ENCODE data around the gene GIPC3. TPM values are rescaled to one million over a fixed set of nuclear protein-coding genes. Genes with fewer than 3 reads are reported as not detected.
"Not testable (repeated sequence)": the region's sequence is repeated elsewhere in the genome, so short reads cannot be mapped to it uniquely, and the experiment has no call there.

The GIPC3 gene
- total RNA-seq, 6 donors from 2014 or later, result 0.91 to 5.2 (median 1.4) TPM

DNA sequence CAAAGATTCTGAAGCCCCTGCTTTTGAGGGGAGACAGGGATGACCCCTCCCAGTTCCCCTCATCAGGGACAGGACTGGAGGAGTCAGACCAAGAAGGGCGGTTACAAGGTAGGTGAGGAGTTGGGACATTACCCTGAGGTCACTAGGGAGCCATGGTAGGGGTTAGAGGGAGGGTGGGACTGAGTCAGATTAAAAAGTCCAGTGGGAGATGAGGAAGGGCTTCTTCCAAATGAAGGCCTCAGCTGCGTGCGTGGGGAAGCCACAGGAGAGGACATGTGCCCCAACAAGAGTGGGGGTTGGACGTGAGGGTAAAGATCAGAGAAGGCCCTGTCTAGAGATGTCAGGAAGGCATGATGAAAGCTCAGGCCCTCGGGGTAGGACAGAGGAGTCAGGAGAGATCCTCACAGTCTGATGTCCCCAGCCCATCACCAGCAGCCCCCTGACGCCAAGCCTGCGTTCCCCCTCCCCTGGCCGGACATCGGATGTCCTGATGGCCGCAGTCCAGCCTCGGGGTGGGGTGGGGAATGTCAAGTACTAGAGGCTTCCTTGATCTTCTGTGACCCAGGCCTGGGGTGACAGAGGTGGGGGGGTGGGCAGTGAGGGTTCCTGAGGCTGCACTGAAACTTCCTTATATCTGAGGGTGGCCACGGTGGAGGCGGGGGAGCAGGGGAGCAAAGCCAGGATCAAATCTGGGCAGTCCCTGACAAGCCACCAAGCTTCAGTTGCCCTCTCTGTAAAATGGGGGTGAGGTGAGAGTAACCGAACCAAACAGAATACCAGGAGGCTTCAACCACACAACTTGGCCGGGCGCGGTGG is 21.4 kb upstream of the GIPC3 start:
- no peak overlapping the region for H3K4me3 ChIP-seq
- DNase-seq (no peak), ATAC-seq (ENCODE audit: low FRiP score in 2 of 2) (no peak)
- peak overlapping the region in 1 of 4 donors; percentile 46 for H3K27ac ChIP-seq
- TF ChIP-seq POLR2AphosphoS5 (IDR thresholded peaks at IDR 0.05) (no peak), CTCF (IDR thresholded peaks at IDR 0.05) (no peak), EP300 (IDR thresholded peaks at IDR 0.05) (no peak), POLR2A (IDR thresholded peaks at IDR 0.05) (no peak)
- H3K9me3 ChIP-seq, result no peaks in the 10 kb centered on the region
- H3K4me1 ChIP-seq, result no peaks in the 10 kb centered on the region
- 65 to 72% methylated on average over 12 to 17 of the region's 17 CpGs for WGBS, 2 donors
- H3K27me3 ChIP-seq, result no peaks in the 10 kb centered on the region
- H3K36me3 ChIP-seq, result no peaks in the 10 kb centered on the region

- H3K36me3 ChIP-seq, result no peaks in the 10 kb centered on the region
- H3K9me3 ChIP-seq, result no peaks in the 10 kb centered on the region
- H3K4me3 ChIP-seq, result no peak overlapping the region
- H3K27ac ChIP-seq, result no peak overlapping the region
- no peaks in the 10 kb centered on the region for H3K4me1 ChIP-seq
- DNase-seq (no peak), ATAC-seq (ENCODE audit: low FRiP score in 2 of 2) (no peak)
- 92 to 93% methylated on average over 17 to 19 of the region's 19 CpGs for WGBS, 2 donors
- no peak for TF ChIP-seq POLR2A (IDR thresholded peaks at IDR 0.05)
- no peak for TF ChIP-seq CTCF (IDR thresholded peaks at IDR 0.05)
- no peak for TF ChIP-seq POLR2AphosphoS5 (IDR thresholded peaks at IDR 0.05)
- no peak for TF ChIP-seq EP300 (IDR thresholded peaks at IDR 0.05)
- H3K27me3 ChIP-seq, result no peaks in the 10 kb centered on the region
These were observed 20.1 kb upstream of the GIPC3 start for GRCh38 chr19:3565139-3565538.

GRCh38 chr19:3570042-3570441 is 15.2 kb upstream of the GIPC3 start:
- not testable (repeated sequence) for H3K27ac ChIP-seq

DNA sequence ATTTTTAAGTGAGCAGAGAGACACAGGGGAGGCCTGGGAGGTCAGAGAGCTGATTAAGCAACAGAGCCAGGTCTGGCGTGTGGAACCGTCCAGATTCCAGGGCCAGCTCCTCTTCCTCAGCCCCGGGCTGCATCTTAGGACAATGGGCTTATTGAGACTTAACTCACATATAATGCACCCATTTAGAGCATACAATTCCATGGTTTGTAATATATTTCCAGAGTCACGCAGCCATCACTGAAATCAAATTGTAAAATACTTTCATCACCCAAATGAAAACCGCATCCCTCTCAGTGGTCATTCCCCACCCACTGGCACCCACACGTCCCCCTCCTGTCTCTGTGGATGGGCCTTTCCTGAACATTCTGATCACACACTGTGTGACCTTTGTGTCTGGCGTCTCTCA is 14.7 kb upstream of the GIPC3 start:
- Histone ChIP-seq H3K4me1 (peaks cover 6 to 23% (median 16%) of the 10 kb centered on the region in 4 donors), H3K27ac (no peak overlapping the region), H3K27me3 (no peaks in the 10 kb centered on the region), H3K9me3 (no peaks in the 10 kb centered on the region), H3K4me3 (no peak overlapping the region), H3K36me3 (peaks cover 0 to 8% (median 0%) of the 10 kb centered on the region in 4 donors)
- 79 to 88% methylated on average over 7 of the region's 7 CpGs for WGBS, 2 donors
- DNase-seq (no peak), ATAC-seq (ENCODE audit: low FRiP score in 2 of 2) (no peak)
- TF ChIP-seq CTCF (IDR thresholded peaks at IDR 0.05) (no peak), POLR2AphosphoS5 (IDR thresholded peaks at IDR 0.05) (no peak), EP300 (IDR thresholded peaks at IDR 0.05) (no peak), POLR2A (IDR thresholded peaks at IDR 0.05) (no peak)

More at GRCh38 chr19:3570042-3570441, 15.2 kb upstream of the GIPC3 start:
- not testable (repeated sequence) for ATAC-seq (ENCODE audit: low FRiP score in 2 of 2); H3K27me3 ChIP-seq; H3K4me3 ChIP-seq; DNase-seq; H3K9me3 ChIP-seq; H3K36me3 ChIP-seq
- H3K4me1 ChIP-seq, result peaks cover 6 to 23% (median 16%) of the 10 kb centered on the region in 4 donors
- 87 to 89% methylated on average over 11 of the region's 11 CpGs for WGBS, 2 donors

DNA sequence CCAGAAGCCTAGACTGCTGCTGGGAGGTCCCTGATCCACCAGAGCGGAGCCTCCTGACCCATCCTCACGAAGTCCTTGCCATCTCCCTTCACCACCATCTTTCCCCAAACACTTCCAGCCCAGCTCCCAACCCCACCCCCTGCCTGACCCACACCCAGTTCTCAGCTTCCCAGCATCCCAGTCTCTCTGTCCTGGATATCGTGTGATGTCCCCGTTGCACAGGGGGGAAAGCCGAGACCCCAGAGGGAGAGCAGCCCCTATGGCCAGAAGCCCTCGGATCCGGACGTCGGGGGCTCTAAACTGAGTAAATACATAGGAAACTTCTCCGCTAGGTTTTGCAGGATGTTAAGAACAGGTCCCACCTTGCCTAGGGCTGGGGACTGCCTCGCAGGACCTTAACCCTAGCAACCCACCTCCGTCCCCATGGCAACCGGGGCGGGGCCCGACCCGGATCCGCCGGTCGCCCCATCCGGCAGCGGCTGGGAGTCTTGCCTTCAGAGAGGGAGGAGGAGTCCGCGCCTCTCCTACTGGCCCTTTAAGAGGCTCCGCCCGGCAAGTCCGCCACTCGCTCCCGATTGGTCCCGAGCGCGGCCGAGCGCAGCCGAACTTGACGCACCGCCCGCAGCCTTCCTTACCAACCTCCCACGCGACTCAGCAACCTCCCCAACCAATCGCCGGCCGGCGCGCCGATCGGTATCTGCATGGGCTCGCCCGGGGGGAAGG is 13.0 kb upstream of the GIPC3 start:
- Histone ChIP-seq H3K9me3 (no peaks in the 10 kb centered on the region), H3K4me1 (peaks cover 15 to 33% (median 25%) of the 10 kb centered on the region in 4 donors), H3K4me3 (peak overlapping the region; percentile 26 to 92 (median 88)), H3K36me3 (peaks cover 0 to 8% (median 0%) of the 10 kb centered on the region in 4 donors), H3K27ac (peak overlapping the region in 2 of 4 donors; percentile 84 to 92), H3K27me3 (no peaks in the 10 kb centered on the region)
- peak; percentile 100 for DNase-seq
- TF ChIP-seq CTCF (IDR thresholded peaks at IDR 0.05) (no peak), POLR2AphosphoS5 (IDR thresholded peaks at IDR 0.05) (peak in 1 of 2 donors; percentile 43)
- 4 to 6% methylated on average over 10 to 27 of the region's 48 CpGs for WGBS, 2 donors
- peak; percentile 97 to 99 for ATAC-seq (ENCODE audit: low FRiP score in 2 of 2)
